Right renal cortex interstitium (tissue), 3 donors: Measurements from ENCODE around the gene STAT5A. TPM values are rescaled to one million over a fixed set of nuclear protein-coding genes. Genes with fewer than 3 reads are reported as not detected.

Experiments
- DNase-seq, 3 donors: peaks; one replicate each; pipeline ENCODE4 v3.0.0-alpha.2; 2013; ENCODE audit warnings: low read depth in 3 of 3, low spot score in 2 of 3
- polyA plus RNA-seq, 3 donors: library from polyadenylated mRNA; unstranded; fragments of 120-200 nt; gene quantifications; one replicate each; pipeline ENCODE4 v1.2.1, GENCODE V29; 2013; ENCODE audit not compliant: insufficient read length in 3 of 3

Gene STAT5A
- polyA plus RNA-seq, 3 donors = 5.1 to 5.9 (median 5.5) TPM

GRCh38 chr17:42322382-42323267 is 34.3 kb downstream of the STAT5A start:
- DNase-seq = peak; percentile 82 to 83 (median 83)

GRCh38 chr17:42323268-42323773 is 35.0 kb downstream of the STAT5A start:
- no peak for DNase-seq

DNA sequence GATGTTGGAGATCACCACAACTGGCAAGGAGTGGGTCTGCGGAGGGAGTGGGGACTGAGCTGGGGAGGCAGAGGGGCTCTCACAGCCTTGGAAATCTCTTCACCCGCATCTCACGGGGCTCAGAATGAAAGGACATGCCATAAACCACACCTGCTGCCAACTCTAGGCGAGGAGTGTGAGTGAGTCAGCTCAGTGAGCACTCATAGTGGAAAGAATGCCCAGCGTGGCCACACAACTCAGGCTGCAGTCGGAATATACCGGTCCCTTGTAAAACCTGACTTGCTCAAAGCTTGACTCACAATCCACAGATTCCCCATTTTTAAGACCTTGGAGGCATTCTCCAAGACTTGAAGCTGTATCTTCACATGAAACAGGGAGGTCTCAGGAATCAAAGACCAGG is 36.7 kb downstream of the STAT5A start:
- DNase-seq = no peak

DNA sequence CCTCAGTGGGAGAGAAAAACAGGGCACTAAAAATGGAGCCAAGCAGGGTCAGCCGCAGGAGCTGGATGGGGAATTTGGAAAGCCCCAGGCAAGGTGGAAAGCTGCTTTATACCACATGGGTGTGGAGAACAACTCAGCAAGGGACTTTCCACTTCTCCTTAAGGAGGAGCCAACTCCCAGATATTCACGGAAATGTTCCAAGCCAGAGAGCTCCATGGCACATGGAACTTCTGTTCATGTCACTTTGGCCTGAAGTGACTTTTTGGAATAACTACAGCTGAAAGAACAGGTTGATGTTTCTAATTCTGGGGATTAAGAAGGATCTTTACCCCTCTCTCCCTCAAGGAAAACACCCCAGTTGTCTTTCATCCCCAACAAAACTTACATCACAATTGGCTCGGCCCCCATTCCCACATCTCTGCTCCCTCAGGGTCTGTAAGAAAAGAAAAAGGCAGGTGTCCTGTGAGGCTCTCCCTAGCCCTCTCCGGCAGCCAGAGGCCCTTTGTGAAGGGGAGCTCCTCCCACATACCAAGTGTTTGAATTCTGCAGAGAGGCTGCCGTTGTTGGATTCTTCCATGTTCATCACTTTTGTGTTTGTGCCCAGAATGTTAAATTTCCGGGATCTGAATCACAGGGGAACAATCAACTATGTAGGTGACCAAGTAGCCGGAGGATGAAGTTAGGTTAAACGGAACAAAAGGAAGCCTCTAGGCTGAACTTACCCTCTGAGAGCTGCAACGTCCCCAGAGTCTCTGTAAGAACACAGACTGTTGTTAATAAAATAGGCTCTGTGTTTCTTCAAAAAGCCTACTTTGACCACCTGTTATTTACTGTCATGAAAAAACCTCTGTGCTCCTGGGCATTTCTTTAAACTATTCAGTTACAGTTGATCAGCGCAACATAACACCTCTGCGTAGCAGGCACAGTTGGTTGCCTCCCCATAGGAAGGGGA is 41.0 kb downstream of the STAT5A start:
- DNase-seq = no peak

GRCh38 chr17:42333053-42333452 is 44.8 kb downstream of the STAT5A start:
- DNase-seq = no peak

DNA sequence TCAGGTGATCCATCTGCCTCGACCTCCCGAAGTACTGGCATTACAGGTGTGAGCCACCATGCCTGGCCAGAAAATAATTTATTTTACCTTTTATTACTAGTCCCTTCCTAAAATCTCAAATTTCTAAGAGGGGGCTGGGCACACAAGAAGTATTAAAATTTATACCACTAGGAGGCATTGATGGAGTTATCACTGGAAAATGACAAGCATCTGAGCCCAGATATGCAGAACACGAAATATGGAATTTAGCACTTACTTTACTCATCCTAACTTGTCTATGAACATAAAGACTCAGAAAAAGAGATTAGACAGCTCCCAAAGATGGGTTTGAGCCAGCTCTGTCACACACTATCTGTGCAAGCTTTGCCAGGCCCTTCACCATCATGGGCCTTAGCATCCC is 46.4 kb downstream of the STAT5A start:
- no peak for DNase-seq

DNA sequence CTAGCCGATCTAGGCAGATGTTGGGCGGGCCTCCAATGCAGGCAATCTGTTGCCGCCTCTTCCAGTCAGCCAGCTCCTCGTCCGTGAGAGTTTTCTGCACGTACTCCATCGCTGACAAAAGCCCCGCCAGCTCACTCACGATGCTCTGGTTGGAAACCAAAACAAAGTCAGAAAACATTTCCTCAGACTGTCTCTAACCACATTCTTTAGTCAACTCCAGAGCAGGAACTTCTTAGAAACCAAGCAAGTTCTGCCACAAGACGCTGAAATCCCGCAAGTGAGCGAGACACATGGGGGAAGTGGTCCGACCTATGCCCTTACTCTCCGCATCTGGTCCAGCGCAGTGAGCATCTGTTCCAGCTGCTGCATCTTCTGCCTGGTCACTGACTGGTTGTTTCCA is 49.1 kb downstream of the STAT5A start:
- no peak for DNase-seq

GRCh38 chr17:42338427-42338985 is 50.2 kb downstream of the STAT5A start:
- no peak for DNase-seq

- no peak for DNase-seq
Observed at GRCh38 chr17:42339221-42339620, 50.9 kb downstream of the STAT5A start.

- no peak for DNase-seq
Observed at GRCh38 chr17:42340691-42341127, 52.4 kb downstream of the STAT5A start.

- no peak for DNase-seq
Observed at GRCh38 chr17:42341568-42341967, 53.3 kb downstream of the STAT5A start.

DNA sequence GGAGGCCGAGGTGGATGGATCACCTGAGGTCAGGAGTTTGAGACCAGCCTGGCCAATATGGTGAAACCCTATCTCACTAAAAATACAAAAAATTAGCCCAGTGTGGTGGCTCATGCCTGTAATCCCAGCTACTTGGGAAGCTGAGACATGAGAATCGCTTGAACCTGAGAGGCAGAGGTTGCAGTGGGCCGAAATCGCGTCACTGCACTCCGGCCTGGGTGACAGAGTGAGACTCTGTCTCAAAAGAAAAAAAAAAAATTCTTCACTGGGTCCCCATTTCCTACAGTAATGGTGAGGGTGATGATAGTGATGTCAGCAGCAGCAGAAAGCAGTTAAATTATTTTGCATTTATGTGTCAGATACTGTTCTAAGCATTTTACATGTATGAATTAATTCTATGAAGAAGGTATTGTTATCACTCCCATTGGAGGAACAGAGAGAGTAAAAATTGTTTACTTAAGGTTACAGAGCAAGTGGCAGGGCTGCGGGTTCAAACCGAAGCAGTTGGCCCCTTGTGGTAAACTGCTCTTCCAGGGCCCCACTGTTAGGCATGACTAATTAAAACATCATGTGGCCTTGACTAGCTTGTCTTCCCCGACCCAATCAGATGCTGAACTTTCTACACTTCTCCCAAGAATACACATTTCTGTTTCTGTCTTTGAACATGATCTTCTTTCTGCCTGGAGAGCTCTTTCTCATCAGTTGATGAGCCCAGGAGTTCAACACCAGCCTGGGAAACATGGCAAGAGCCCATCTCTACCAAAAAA is 54.1 kb downstream of the STAT5A start:
- no peak for DNase-seq

GRCh38 chr17:42345396-42346073 is 57.2 kb downstream of the STAT5A start:
- DNase-seq = no peak

DNA sequence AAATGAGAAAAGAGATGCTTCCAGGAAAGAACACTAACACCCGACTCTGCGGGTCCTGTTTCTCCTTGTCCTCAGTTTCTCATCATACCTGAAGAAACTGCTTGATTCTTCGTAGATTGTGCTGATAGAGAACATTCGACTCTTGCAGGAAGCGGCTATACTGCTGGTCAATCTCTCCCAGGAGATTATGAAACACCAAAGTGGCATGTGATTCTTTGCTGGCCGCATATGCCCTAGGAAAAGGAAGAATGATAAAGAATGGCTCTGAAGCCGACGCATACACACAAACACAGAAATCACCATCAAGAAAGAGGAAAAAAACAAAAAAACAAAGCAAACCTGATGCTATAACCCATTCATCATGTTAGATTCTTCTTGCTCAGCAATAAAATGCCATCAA is 58.2 kb downstream of the STAT5A start:
- DNase-seq = no peak

DNA sequence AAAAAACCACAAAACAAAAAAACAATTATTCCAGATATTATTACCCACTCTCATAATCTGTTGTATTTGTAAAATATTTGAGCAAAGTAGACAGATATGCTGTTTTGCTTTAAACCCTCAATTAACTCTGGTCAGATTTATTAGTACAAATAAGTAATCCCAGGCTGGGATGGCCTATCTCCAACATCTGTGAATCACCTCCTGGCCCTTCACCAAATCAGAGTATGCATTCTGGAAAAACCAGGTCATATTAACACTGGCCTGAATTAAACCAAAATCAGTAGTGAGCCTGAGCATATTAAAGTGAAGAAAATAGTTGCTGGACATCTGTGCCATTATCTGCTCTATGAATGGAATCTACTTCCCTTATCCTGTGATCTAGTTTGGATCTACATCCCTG is 58.9 kb downstream of the STAT5A start:
- DNase-seq = no peak

GRCh38 chr17:42347606-42348005 is 59.3 kb downstream of the STAT5A start:
- no peak for DNase-seq

GRCh38 chr17:42348104-42348503 is 59.8 kb downstream of the STAT5A start:
- no peak for DNase-seq

DNA sequence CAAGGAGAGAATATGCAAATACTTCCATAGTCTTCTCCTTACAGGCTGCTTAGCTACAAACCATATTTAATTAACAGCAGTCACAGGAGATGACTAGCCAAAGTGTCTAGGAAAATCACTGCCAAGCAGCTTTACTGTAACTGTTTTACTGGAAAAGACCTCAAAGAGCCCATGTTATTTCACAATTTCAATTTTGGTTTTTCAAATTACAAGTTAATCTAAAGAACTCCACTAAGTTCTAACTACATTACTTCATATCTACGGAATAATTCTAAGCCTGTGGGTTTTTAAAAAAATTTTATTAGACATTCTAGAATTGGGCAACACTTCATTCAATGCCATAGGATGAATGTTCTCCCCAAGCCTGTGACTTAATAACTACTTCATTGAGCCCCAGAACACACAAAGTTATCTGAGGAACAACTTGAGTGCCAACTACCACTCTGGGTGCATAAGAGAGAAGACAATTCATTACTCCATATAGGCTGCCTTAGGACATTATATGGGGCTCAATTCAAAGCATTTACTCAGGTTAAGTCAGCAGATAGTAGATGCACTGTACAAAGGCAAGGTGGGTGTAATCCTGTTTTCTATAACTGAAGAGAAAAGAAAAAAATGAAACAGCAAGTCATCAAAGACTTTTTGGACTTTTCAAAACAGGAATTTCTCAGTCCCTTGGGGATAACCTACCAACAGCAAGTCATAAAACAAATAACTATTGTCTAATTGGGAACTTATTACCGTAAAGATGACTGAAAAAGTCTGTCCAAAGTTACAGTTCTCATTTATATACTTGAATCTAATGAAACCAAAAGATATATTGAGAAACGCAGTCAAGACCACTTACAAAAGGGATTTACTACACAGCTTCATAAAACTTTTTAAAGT is 66.9 kb downstream of the STAT5A start:
- no peak for DNase-seq

DNA sequence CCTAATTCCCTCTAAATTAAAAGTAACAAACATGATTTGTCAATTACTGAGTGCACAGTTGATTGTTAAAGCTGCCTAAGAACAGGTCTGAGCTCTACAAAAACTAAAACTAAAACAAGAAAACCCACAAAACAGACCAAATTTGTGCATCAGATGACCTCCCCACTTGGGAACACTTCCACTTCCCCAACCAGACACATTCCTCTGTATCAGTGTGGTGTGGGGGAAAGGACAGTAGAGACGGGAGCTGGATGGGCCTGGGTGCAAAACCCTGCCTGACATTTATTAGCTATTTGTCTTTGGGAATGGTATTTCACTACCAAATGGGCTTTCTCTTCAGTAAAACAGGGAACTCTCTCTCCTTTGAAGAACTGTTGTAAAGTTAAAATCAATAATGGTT is 70.1 kb downstream of the STAT5A start:
- DNase-seq = no peak
